Hippocampal formation (tissue), 2 donors: ENCODE data around the gene NEK10.
A peak's percentile ranks its signal among the peaks of the same experiment; 100 is the strongest.

Experiments
- DNase-seq, 2 donors: peaks; one replicate each; lab custom pipeline; 2025; lab: John Stamatoyannopoulos, UW

NEK10 gene

DNA sequence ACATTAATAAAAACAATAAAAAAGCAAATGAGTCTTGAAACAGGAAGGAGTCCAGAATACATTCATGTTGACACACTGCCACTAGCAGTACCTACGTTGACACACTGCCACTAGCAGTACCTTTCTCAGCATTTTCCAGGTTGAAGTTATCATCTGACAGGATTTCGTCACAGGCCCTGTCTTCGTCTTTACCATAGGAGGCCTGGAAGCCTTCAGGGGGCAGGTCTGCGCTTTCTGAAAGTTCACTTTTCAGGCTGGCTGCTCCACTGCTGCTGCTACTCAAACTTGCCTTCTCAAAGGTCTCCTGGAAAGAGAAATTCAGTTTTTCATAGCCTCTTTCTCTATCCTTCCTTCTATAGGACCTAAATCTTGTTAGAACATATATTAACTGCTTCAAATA is 194.7 kb downstream of the NEK10 start:
- no peak for DNase-seq

- DNase-seq, result no peak
These were observed 198.1 kb downstream of the NEK10 start for GRCh38 chr3:27171113-27171512.

GRCh38 chr3:27166888-27167287 is 202.3 kb downstream of the NEK10 start:
- DNase-seq, result peak in 1 of 2 donors; percentile 51

- no peak for DNase-seq
These were observed 203.9 kb downstream of the NEK10 start for GRCh38 chr3:27165321-27165721.

- DNase-seq, result no peak
These were observed 208.3 kb downstream of the NEK10 start for GRCh38 chr3:27160779-27161287.

DNA sequence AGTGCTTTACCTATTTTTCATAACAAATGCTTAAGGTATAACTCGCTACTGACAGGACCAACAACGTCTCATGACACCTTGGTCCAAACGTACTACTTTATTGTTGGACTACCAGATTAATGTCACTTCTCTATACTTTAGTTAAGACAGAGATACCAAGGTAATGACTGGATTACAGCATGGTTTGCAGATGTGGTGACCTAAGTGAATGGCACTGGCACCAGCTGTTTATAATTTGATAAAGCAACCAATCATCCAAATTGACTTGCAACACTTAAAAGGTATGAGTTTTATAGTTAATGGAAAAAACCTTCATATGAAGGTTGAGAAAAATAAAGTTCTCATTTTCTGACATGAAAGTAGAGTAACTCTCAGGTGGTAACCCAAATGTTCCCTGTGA is 209.0 kb downstream of the NEK10 start:
- DNase-seq, result no peak

GRCh38 chr3:27147215-27147614 is 222.0 kb downstream of the NEK10 start:
- DNase-seq, result no peak

DNA sequence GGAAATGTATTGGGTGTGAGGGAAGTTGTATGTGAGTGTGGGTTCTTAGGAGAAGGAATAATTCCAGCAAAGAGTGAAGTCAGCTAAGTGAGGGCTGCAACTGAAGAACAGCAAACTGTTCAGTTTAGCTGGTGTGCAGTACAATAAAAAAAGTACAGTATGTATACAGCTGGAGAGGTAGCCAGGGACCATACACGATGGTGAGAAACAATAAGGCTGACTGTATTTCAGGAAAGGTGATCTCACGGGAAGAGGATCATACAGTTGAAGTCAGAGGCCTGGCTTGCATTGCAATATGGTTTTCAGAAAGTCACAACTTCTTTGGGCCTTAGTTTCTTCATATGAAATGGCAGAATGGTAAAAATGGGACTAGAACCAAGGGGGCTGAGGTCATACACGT is 222.4 kb downstream of the NEK10 start:
- no peak for DNase-seq

DNA sequence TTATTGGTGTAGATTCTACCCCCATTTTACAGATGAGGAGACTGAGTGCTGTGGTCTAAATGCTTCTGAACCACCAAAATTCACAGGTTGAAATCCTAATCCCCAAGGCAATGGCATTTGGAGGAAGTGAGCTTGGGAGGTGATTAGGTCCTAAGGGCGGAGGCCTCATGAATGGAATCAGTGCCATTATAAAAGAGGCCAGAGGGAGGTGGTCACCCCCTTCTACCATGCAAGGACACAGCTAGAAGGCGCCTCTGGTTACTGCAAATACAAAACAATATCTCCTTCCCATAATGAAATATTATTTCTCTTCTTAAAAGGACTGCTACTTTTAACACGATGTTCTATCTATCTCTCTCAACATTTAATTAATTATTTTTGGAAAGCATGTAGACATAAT is 223.5 kb downstream of the NEK10 start:
- DNase-seq, result no peak

- DNase-seq, result no peak
These were observed 227.5 kb downstream of the NEK10 start for GRCh38 chr3:27141668-27142067.

GRCh38 chr3:27138562-27138961 is 230.6 kb downstream of the NEK10 start:
- DNase-seq, result no peak

GRCh38 chr3:27138005-27138404 is 231.2 kb downstream of the NEK10 start:
- DNase-seq, result no peak

GRCh38 chr3:27134171-27134796 is 234.9 kb downstream of the NEK10 start:
- DNase-seq, result peak; percentile 40 to 43

- DNase-seq, result no peak
These were observed 236.1 kb downstream of the NEK10 start for GRCh38 chr3:27133060-27133459.

- no peak for DNase-seq
These were observed 238.4 kb downstream of the NEK10 start for GRCh38 chr3:27130796-27131195.

DNA sequence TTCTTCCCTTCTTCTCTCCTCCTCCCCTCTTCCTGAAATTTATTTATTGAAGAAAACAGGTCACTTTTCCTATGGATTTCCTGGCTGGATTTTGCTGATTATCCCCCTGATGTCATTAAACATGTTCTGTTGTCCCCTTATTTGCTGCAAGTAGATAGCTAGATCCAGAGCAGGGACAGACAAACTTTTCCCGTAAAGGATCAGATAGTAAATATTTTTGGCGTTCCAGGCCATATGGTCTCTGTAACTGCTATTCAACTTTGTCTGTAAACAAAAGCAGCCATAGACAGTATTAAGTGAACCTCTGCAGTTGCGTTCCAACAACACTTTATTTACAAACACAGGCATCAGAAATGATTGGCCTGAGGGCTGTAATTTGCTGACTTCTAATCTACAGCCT is 241.3 kb downstream of the NEK10 start:
- no peak for DNase-seq

DNA sequence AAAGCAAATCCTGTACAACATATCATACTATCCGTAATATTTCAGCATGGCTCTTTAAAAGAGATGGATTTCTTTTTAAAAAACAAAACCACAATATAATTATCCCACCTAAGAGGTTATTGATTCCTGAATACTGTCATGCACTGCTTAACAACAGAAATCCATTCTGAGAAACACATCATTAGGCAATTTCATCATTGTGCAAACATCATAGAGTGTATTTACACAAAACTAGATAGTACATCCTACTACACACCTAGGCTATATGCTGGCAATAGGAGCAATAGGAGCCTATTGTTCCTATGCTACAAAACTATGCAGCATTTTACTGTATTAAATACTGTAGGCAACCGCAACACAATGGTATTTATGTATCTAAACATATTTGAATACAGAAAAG is 242.0 kb downstream of the NEK10 start:
- no peak for DNase-seq

- no peak for DNase-seq
These were observed 243.2 kb downstream of the NEK10 start for GRCh38 chr3:27125821-27126501.

GRCh38 chr3:27119639-27120038 is 249.5 kb downstream of the NEK10 start:
- DNase-seq, result no peak

- no peak for DNase-seq
These were observed 253.8 kb downstream of the NEK10 start for GRCh38 chr3:27115352-27115751.

DNA sequence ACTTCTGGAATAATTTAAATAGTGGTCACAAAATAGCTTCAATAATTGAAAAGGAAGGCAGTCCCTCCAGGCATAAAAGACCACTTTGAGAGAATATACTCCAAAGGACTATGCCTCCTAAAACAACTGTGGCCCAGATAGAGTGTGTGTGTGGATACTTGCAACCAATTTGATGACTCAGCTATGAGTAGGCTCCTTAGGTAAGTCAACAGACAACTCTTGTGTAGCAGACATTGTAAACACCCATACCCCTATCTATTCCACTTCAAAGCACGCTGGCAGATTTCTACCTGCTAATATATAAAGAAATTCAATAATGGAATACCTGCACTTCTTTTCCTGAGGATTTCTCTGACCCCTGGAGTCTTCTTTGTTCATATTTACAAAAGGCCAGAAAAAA is 254.5 kb downstream of the NEK10 start:
- DNase-seq, result no peak

- DNase-seq, result no peak
These were observed 255.1 kb downstream of the NEK10 start for GRCh38 chr3:27114129-27114528.

DNA sequence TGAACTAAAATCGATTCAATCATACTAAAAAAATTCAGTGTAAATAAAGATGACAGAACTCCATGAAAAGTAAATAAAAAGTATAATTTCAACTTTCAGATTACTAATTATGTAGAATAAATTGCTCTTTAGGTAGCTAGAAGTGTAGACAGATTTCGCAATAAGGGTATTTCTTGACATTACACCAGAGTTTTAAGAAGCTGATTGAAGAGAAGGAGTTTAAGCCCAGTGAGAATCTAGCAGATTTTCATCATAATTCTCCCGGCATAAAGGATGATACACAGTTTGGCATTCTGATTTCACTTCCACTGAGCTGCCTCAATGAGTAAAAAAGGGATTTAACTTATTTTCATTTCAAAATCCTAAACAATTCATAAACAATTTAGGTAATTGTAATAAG is 259.2 kb downstream of the NEK10 start:
- DNase-seq, result no peak

- no peak for DNase-seq
These were observed 260.9 kb downstream of the NEK10 start for GRCh38 chr3:27108322-27108721.
